GF-D8 (cell line): ENCODE measurements around the gene NEUROD1.

Source experiments
- DNase-seq: peaks from one replicate; lab custom pipeline; 2025; lab: John Stamatoyannopoulos, UW

NEUROD1 gene

DNA sequence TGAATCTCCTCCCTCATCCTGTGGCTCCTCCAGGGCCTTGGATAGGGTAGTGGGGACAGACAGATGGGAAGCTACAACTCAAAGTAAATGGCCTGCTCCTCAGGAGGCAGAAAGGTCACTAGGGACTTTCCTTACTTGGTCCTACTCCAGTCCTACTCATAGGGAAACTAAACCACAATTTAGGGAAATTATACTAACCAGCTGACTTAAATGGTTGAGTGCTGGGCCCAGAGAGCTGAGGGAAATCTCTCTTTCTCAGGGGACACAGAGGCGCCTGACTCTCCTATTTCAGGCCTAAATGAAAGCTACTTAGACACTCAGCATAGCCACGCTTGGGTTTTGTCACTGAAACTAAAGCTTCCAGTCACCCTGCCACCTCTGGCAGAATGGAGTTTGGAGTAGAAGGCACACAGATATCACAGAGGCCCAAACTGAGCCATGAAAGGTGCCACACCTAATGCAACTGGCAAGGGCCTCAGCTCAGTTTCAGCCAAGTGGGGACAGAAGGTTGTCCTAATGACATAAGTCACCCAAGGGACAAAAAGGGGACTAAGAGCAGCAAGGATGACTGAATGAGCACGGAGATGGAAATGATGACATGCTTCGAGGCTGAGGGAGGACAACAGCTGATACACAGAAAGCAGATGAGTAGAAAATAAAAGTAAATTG is 47.5 kb downstream of the NEUROD1 start:
- DNase-seq, result no peak

DNA sequence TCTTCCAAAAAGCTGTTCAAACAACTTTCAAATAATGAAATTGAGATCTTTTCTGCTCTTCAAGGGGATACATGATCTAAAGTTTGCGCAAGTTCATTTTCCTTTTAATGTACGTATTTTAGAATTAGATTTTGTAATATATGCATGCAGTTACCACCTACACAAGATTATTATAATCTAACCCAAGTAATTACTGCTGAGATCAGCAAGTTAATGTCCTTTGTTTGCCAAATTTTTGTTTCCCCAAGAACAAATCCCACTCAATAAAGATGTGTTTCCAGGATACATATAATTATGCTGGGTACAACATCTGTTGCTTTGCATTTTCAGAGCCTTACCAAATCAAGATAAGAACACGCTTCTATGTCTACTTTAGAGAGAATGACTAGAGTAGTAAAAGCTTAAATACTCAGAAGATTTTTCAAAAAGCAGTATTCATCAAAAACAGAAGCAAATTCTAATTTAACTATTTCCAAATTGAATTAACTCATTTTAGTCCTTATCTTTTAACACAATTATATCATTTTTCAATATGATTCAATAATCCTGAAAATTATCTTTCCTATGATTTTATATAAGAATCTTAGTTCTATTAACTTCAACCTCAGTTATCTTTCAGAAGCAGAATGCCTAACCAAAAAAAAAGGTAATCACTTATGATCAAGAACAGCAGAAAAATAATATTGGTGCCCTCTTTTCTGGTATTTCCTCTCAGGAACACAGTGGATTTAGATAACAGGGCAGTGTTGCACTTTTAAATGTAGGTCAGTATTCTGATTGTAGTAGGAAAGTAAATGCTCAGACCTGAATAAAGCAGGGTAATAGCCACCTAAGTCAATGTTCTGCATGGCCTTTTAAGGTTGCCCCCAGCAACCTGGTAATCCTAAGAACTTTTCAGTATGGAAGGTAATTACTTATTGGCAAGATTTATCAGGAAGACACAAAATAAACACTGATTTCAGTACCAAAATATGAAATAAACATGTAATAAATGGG is 51.4 kb downstream of the NEUROD1 start:
- no peak for DNase-seq

DNA sequence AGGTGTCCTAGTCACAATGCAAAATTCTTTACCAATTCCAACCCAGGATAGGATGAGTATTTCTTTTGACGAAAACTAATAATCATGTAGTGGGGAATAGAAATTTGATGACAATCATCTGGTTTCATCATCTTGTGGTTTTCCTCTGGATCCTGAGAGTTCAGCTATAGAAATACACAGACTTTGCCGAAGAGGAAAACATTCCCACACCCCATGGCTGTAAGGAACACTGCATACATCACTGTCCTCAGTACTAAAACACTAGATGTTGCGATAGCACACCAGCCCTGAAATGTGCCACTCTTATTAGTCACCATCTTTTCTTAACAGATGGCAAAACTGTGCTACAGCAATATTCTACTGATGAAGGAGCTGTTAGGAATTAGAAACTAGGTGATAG is 52.8 kb downstream of the NEUROD1 start:
- no peak for DNase-seq

DNA sequence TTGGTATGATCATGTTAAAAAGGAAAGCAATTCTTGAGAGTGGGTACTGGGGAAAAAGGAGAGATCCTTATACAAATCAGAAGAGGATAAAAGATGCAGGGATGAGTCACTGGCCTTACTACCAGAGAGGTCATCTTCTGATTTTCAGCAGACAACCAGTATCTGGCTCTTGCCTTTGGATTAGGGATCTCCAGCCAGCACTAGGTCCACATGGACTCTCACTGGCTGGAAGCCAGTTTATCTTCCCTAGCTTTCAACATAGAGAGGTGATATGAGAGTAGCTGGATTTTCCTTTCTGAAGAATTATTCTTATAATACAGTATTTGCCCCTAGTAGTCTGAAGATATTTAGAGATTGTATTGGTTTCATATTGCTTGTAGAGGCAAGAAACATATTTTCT is 53.6 kb downstream of the NEUROD1 start:
- DNase-seq, result no peak
